CD14-positive monocyte (primary cell): Measurements from ENCODE around the gene HSD17B4. TPM values are rescaled to one million over a fixed set of nuclear protein-coding genes. Genes with fewer than 3 reads are reported as not detected.

Experiments used
- DNase-seq, 3 donors: peaks; one replicate each; pipeline ENCODE4 v3.0.0-alpha.2; 2011 to 2022
- H2AFZ ChIP-seq: 2 replicates; pipeline ENCODE4 v1.6.0; 2012; ENCODE audit warnings: mild to moderate bottlenecking, low read depth, low read length, inconsistent platforms; ENCODE audit not compliant: insufficient read depth, poor library complexity, severe bottlenecking
- H3K27ac ChIP-seq, 2 donors: 1 replicate in 1 of 2; 2 replicates in 1 of 2; pipeline ENCODE4 v1.5.1; 2012 to 2013; ENCODE audit warnings: low read length in 2 of 2, control low read depth in 1 of 2, inconsistent platforms in 1 of 2, low read depth in 1 of 2, mild to moderate bottlenecking in 1 of 2
- H3K27me3 ChIP-seq, 2 donors: one replicate each; pipeline versions ENCODE4 v1.6.0 to v1.6.1; 2011 to 2013; ENCODE audit warnings: low read length in 2 of 2; ENCODE audit not compliant: control insufficient read depth in 2 of 2, insufficient read depth in 2 of 2
- H3K36me3 ChIP-seq, 2 donors: replicated peaks in 1 of 2; 1 replicate in 1 of 2; 2 replicates in 1 of 2; pipeline versions ENCODE4 v1.5.1 to v1.6.1; 2012 to 2013; ENCODE audit warnings: low read length in 2 of 2, control low read depth in 1 of 2, inconsistent platforms in 1 of 2, mild to moderate bottlenecking in 1 of 2; ENCODE audit not compliant: insufficient read depth in 2 of 2, control insufficient read depth in 1 of 2
- H3K4me1 ChIP-seq, 2 donors: 1 replicate in 1 of 2; 2 replicates in 1 of 2; pipeline versions ENCODE4 v1.5.1 to v1.6.1; 2012 to 2013; ENCODE audit warnings: low read length in 2 of 2, control low read depth in 1 of 2, inconsistent platforms in 1 of 2, mild to moderate bottlenecking in 1 of 2, moderate library complexity in 1 of 2; ENCODE audit not compliant: insufficient read depth in 2 of 2, control insufficient read depth in 1 of 2
- H3K4me2 ChIP-seq: replicated peaks from 2 replicates; pipeline ENCODE3; 2012; ENCODE audit warnings: low read length, moderate library complexity, mild to moderate bottlenecking; ENCODE audit not compliant: poor library complexity, severe bottlenecking; ENCODE audit errors: extremely low read depth
- H3K4me3 ChIP-seq, 3 experiments: fragments of 200-600 bp in 1 of 3; sonication (generic) in 1 of 3; replicated peaks in 1 of 3; 1 replicate in 2 of 3; 2 replicates in 1 of 3; pipeline ENCODE4 v1.5.1; 2011 to 2013; ENCODE audit warnings: low read length in 3 of 3, mild to moderate bottlenecking in 3 of 3, control low read depth in 2 of 3, low read depth in 2 of 3, inconsistent platforms in 1 of 3, moderate library complexity in 1 of 3
- H3K79me2 ChIP-seq: 2 replicates; pipeline ENCODE4 v1.6.0; 2012; ENCODE audit warnings: mild to moderate bottlenecking, control low read depth, inconsistent platforms, low read length, moderate library complexity; ENCODE audit not compliant: insufficient read depth
- H3K9ac ChIP-seq: 2 replicates; pipeline ENCODE4 v1.6.0; 2017; ENCODE audit warnings: low read length, mild to moderate bottlenecking; ENCODE audit not compliant: insufficient read depth, poor library complexity, severe bottlenecking
- H3K9me3 ChIP-seq, 2 donors: replicated peaks in 1 of 2; 1 replicate in 1 of 2; 2 replicates in 1 of 2; pipeline versions ENCODE4 v1.5.1 to v1.6.1; 2012 to 2013; ENCODE audit warnings: low read length in 2 of 2, control low read depth in 1 of 2; ENCODE audit not compliant: control insufficient read depth in 1 of 2, insufficient read depth in 1 of 2
- H4K20me1 ChIP-seq: 2 replicates; pipeline ENCODE4 v1.6.0; 2012; ENCODE audit warnings: mild to moderate bottlenecking, low read length, control low read depth, moderate library complexity; ENCODE audit not compliant: insufficient read depth
- H3K27ac Mint-ChIP-seq, 7 donors: one replicate each; pipeline ENCODE4 v1.8.0; 2020; ENCODE audit warnings: mild to moderate bottlenecking in 7 of 7, mixed read lengths in 7 of 7, moderate library complexity in 6 of 7, inconsistent platforms in 2 of 7
- H3K27me3 Mint-ChIP-seq, 3 donors: one replicate each; pipeline ENCODE4 v1.8.0; 2021 to 2022; ENCODE audit warnings: low read depth in 3 of 3, mild to moderate bottlenecking in 3 of 3, mixed read lengths in 3 of 3, moderate library complexity in 3 of 3, inconsistent platforms in 1 of 3
- H3K36me3 Mint-ChIP-seq, 2 donors: one replicate each; pipeline ENCODE4 v1.8.0; 2020; ENCODE audit warnings: mixed read lengths in 2 of 2, inconsistent platforms in 1 of 2, mild to moderate bottlenecking in 1 of 2
- H3K4me1 Mint-ChIP-seq: one replicate; pipeline ENCODE4 v1.8.0; 2020; ENCODE audit warnings: mild to moderate bottlenecking, mixed read lengths
- H3K4me3 Mint-ChIP-seq, 2 donors: one replicate each; pipeline ENCODE4 v1.8.0; 2020; ENCODE audit warnings: mild to moderate bottlenecking in 2 of 2, mixed read lengths in 2 of 2, moderate library complexity in 1 of 2
- H3K9me3 Mint-ChIP-seq, 7 donors: one replicate each; pipeline ENCODE4 v1.8.0; 2020 to 2022; ENCODE audit warnings: mixed read lengths in 7 of 7, mild to moderate bottlenecking in 6 of 7, moderate library complexity in 6 of 7, inconsistent platforms in 2 of 7
- CTCF ChIP-seq: fragments of 200-600 bp; IDR thresholded peaks from one replicate; pipeline ENCODE4 v1.8.0; 2022; ENCODE audit warnings: antibody characterized with exemption, mild to moderate bottlenecking
- WGBS: methylation state at CpG from one replicate; pipeline ENCODE4 v1.1.5; 2013; ENCODE audit warnings: missing lambda C conversion rate; ENCODE audit not compliant: insufficient coverage; 5-methylcytosine and 5-hydroxymethylcytosine counted together
- intact Hi-C, 2 donors: fragments of 100-400 bp; cut with micrococcal nuclease; formaldehyde crosslinking; loops; one replicate each; pipeline versions ENCODE4 v1.15.0 to v1.15.1; 2023
- polyA plus RNA-seq, 3 donors: library from polyadenylated mRNA; depleted of rRNA in 1 of 3; unstranded in 2 of 3; stranded (reverse) in 1 of 3; fragments of 300-500 nt in 2 of 3; fragments of >200 nt in 1 of 3; fragmentation: Illumina TruSeq in 2 of 3; gene quantifications; 1 replicate in 2 of 3; 2 replicates in 1 of 3; pipeline ENCODE4 v1.2.3, GENCODE V29; 2012 to 2021

The HSD17B4 gene
- polyA plus RNA-seq, 3 donors = 78.2 to 167 (median 158) TPM

- no peak overlapping the region for H2AFZ ChIP-seq
- Mint-ChIP-seq H3K36me3 (no peaks in the 10 kb centered on the region), H3K4me1 (peaks cover 34% of the 10 kb centered on the region), H3K9me3 (peaks cover 0 to 2% (median 0%) of the 10 kb centered on the region in 7 donors), H3K27me3 (peaks cover 0 to 1% (median 0%) of the 10 kb centered on the region in 3 donors), H3K27ac (no peak overlapping the region), H3K4me3 (no peak overlapping the region)
- H3K4me1 ChIP-seq = peaks cover 22 to 26% of the 10 kb centered on the region in 2 donors
- no peak overlapping the region for H3K27ac ChIP-seq
- no peaks in the 10 kb centered on the region for H3K27me3 ChIP-seq
- H3K4me2 ChIP-seq = no peak overlapping the region
- no peaks in the 10 kb centered on the region for H3K79me2 ChIP-seq
- no peak for TF ChIP-seq CTCF
- DNase-seq = no peak
- H3K9ac ChIP-seq = no peak overlapping the region
- H4K20me1 ChIP-seq = no peaks in the 10 kb centered on the region
- H3K9me3 ChIP-seq = no peaks in the 10 kb centered on the region
- intact Hi-C loops = loop anchor here in 1 of 2 donors (10.0 kb wide), 1 partner anchor 141 kb away; no protein-coding TSS in a partner anchor
- H3K36me3 ChIP-seq = no peaks in the 10 kb centered on the region
- no peak overlapping the region for H3K4me3 ChIP-seq
- no CpG with 5 or more reads among the region's 4 CpGs for WGBS
Measured at GRCh38 chr5:119405419-119405818, 46.9 kb upstream of the HSD17B4 start.

- peaks cover 23 to 29% of the 10 kb centered on the region in 2 donors for H3K4me1 ChIP-seq
- H3K36me3 Mint-ChIP-seq = no peaks in the 10 kb centered on the region
Measured at GRCh38 chr5:119406551-119407110, 45.7 kb upstream of the HSD17B4 start.

More at GRCh38 chr5:119406551-119407110, 45.7 kb upstream of the HSD17B4 start:
- no peak overlapping the region for H3K9ac ChIP-seq
- H3K27ac Mint-ChIP-seq = no peak overlapping the region
- H3K79me2 ChIP-seq = no peaks in the 10 kb centered on the region
- H3K4me2 ChIP-seq = no peak overlapping the region
- no peak overlapping the region for H3K4me3 ChIP-seq
- peaks cover 0 to 2% (median 0%) of the 10 kb centered on the region in 7 donors for H3K9me3 Mint-ChIP-seq
- no peak overlapping the region for H2AFZ ChIP-seq
- H3K36me3 ChIP-seq = no peaks in the 10 kb centered on the region
- no peak overlapping the region for H3K4me3 Mint-ChIP-seq
- H3K27ac ChIP-seq = no peak overlapping the region
- intact Hi-C loops = loop anchor here in 1 of 2 donors (10.0 kb wide), 1 partner anchor 142 kb away; no protein-coding TSS in a partner anchor
- no peaks in the 10 kb centered on the region for H3K9me3 ChIP-seq
- H3K4me1 Mint-ChIP-seq = peaks cover 39% of the 10 kb centered on the region
- peaks cover 0 to 1% (median under 1%) of the 10 kb centered on the region in 3 donors for H3K27me3 Mint-ChIP-seq
- H4K20me1 ChIP-seq = no peaks in the 10 kb centered on the region
- no peak for DNase-seq
- H3K27me3 ChIP-seq = no peaks in the 10 kb centered on the region
- WGBS = 100% methylated on average over 4 of the region's 5 CpGs
- TF ChIP-seq CTCF = no peak
